DMS153 treated with DMSO at 0.1 percent for 48 hours (cell line): ENCODE data around the gene TIMM10B.
A peak's percentile ranks its signal among the peaks of the same experiment; 100 is the strongest.

Experiments
- DNase-seq: peaks from one replicate; lab custom pipeline; 2025; ENCODE audit not compliant: unreplicated experiment; lab: John Stamatoyannopoulos, UW

The TIMM10B gene

DNA sequence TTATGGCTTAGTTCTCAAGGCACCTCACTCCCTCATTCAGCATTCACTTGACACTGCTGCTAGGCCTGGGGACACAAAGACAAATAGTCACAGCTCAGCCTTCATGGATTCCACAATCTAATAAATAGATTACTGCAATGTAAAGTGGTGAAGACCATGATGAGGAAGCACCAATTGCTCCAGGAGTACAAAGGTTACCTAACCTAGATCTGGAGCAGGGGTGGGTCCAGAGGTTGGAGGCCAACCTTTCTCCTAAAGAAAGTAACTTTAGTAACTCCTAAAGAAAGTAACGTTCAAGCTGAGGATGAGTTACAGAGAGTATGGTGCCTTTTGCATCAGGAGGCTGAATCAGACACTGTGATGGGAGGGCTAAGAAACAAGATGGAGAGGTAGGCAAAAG lies 11.7 kb upstream of the TIMM10B start:
- DNase-seq = no peak

DNA sequence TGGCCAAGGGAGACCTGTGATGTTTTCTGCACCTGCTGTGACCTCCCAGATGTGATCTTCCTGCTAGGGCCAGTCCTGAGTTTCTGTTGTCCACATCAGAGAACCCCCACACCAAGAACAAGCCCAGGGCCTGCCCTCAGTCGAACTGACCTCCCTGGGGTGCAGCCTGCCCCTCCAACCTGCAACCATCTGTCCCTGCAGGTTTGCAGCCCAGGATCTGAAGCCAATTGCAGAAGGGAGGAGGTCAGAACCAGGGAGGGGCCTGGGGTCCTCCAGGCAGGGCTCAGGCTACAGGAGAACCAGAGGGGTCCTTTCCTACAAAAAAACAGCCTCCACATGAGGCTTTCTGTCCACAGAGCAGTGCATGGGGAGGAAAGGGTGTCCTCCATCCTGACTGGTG lies 8.4 kb upstream of the TIMM10B start:
- DNase-seq = no peak

DNA sequence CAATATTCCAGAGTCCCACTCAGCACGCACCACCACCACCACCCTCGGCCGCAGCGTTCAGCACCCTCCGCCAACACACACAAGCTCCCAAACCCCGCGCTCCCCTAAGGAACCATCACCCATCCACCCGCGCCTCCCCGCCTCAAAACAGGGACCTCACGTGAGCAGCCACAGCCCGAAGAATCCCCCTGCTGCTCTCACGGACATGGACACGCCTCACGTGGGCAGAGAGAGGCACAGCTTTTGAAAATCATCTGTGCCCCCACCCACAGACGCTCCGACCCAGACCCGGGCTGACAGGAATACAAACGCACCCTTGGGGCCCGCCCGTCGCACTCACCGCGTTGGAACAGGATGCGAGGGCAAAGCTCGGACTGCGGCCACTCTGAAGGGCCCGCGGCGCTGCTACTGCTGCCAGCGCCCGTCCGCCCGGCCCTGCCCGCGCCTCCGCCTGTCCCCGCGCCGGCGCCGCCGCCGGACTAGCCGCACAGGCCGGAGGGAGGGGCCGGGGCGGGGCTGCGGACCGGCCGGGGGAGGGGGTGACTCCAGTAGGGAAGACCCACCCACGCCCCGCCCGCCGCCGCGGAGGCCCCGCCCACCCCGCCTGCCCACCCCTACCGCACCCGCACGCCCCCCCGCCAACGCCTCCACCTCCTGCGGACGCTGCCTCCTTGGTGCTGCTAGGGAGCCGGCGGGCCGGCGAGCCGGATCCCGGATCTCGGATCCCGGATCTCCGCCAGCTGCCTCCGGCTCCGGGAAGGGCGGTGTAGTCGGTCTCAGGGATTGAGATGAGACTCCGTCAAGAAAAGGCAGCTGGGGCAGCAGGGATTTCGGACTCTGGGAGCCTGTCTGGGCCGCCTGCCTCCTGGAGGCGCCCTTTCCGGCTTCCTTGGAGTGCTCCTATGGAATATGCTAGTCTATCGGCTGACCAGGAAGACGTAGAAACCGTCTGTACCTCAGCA lies 7.6 kb upstream of the TIMM10B start, which contains the start of gene TRIM3:
TSS of gene TRIM3 (minus strand) at position 491 of the 962 bp plus-strand sequence. CDS start 8,246 bp downstream, outside the sequence.
- peak; percentile 47 for DNase-seq

DNA sequence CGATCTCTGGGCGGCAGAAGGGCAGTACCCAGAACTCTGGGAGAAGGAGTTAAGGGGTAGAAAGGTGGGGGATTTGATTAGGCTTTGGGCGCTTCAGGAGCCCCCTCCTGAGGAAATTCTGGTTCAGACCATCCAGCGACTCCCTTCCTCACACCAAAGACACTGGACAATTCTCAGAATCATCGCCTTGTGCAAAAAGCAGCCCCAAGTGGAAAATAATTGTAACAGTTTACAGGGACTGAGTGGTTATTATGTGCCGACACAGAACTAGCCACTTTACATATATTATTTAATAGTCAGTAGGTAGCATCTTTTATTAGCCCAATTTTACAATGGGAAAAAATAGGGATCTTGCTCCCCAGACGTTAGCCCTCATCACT lies 6.9 kb upstream of the TIMM10B start:
- DNase-seq = no peak

DNA sequence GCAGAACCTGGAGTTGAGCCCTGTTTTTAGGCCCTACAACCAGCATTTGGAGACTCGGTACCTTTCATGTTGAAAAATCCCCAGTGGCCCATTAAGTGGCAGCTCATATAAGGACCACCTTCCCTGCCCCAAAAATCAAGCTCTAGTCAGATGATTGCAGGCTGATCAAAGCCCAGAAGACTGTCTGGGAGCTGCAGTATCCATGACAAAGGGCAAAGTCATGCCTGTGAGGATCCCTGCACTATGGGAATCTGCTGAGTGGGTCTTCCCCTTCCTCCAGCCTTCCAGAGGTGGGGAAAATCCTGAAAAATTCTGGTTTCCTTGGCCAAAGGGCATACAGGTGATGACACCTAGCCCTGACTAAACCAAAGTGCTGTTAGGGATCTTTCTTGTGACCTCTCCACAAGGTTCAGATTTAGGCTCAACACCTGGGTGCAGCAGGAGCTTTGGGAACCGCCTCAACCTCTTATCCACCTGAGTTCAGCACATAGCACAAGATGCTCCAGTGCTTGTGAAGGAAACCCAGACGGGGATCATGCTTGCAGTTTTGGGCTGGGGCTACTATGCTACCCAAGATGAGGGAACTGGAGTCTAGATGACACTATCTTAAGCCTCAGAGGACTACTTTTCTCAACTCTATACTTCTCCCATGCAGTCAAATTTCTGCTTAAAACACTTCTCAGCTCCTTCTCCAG lies 6.3 kb upstream of the TIMM10B start:
- DNase-seq = no peak

DNA sequence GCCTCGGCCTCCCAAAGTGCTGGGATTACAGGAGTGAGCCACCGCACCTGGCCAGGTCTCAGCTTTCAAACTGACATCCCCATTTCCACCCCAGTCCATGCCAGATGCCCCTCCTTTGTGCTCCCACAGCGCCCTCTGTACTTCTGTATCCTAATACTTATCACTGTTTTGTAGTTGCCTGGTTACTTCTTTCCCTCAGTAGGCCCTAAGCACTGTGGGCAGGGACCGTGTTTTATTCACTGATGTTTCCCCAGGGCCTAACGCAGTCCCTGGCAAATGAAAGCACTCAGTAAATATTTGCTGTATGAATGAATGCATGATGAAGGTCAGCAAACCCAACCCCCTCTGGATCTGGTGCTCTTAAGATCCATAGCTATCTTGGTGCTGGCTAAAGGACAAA lies 5.4 kb upstream of the TIMM10B start:
- DNase-seq = peak; percentile 26

DNA sequence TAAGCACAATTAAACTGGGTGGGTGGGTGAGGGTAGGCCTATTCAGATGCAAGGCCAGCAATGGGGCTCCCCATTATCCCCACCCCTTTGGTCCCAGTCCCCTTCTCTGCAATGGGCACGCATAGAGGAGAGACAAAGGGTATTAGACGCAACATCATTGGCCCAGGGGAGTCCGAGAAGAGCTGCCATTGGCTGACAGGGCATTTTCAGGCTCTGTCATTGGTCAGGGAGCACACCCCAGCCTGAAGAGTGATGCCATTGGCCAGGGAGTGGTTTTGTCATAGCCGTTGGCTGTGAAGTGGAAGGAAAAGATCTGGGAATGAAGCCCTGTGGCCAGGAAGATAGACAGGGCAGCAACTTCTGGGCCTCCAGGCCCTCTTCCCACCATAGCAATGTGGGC lies 4.7 kb upstream of the TIMM10B start:
- no peak for DNase-seq

DNA sequence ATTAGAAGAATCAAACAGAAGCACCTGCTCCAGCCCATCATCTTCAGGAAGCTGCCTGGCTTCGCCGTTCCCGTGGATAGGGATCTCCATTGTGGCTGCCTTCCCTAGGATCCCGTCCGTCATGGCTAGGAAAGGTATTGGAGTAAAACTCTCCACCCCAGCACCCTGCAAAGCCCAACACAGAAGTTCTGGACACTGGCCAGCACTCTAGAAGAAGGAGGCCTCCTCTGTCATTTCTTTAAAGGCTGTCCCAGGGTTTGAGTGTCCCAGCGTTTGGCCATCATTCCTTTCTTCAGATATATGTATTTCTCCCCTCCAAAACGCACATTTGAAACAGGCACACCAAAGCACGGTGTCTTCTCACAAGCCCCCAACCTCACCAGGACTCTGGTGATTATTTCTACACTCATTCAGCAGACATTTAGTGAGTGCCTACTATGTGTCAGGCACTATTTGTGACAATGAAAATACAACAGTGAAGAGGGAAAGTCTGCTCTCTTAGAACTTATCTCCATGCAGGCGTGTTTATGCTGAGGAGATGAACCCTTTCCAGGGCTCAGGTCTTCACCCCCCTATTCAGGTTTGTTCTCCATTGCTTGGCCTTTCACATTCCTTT lies 894 bp upstream of the TIMM10B start:
- DNase-seq = no peak

DNA sequence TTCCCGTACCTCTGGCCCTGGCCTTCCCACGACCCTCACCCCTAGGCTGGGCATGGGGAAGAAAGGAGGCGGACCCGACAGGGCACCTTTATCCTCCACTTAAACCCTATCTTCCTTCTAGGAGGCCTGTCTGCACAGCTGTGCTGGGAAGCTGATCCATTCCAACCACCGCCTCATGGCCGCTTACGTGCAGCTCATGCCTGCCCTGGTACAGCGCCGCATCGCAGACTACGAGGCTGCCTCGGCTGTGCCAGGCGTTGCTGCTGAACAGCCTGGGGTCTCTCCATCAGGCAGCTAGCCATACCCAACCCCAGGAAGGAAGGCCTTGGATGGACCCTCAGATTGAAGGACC lies 599 bp downstream of the TIMM10B start:
- DNase-seq = no peak

DNA sequence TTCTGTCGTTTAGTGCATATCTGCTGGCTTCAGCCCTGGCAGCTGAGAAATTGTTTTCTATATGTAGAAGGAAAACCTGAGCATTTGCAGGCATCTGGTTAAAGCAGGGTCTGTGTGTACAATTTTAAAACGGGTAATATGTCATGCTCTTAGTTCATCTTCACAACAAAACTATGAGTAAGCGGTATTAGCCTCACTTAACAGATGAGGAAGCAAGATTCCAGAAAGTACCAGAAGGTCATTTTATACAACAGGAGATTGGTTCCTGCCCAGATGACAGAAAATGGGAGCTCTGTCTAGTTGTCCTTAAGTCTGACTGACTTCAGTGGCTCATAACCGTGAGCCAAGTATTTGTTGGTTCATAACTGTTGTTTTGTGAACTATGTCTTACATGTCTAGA lies 1.1 kb downstream of the TIMM10B start:
- DNase-seq = no peak

DNA sequence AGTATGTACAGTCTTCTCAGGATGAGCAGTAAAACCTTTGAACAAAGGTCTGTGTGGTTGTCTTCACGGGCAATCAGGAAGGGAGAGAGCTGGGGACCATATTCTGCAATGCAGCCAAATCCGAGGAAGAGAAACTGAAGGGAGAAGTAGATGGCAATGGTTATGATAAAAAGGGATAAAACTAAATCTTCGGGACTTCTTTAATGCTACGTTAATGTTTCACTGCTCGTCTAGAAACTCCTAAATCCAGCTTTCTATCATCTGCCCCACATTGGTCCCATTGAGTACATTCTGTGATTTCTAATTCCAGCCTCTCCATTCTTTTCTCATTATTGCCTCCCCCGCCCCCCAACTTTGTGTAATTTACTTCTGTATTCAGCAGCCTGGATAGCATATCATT lies 1.7 kb downstream of the TIMM10B start:
- no peak for DNase-seq

DNA sequence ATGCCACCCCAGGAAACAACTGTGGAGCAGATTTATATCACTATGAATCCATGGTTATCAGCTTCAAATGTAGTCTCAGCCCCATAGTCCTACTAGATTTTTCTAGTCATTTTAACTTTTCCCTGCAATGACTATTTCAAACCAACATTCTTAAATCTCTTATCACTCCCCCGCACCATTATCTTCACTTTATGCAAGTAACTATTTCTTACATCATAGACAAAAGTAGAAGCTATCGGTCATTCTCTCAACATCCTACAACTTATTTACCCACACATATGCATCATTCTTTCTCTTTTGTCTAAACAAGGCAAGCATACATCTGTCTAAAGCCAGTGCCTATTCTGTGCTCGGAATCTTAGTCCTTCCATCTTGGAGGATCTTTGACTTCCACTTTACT lies 4.4 kb downstream of the TIMM10B start:
- no peak for DNase-seq

DNA sequence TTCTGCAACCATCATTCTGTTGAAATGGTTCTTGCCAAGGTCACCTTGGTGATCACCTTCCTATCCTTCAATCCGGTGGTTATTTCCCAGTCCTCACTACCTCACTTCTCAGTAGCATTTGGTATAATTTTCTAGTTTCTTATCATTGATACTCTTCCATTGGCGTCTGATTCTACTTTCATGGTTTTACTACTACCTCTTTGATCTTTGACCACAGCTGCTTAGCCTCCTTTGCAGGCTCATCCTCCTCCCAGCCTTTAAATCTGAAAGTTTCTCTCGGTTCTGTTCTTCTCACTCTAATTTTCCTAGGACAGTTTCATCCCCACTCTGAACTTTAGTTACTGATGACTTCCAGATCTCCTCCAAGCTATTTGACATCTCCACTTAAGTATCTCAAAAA lies 5.0 kb downstream of the TIMM10B start:
- no peak for DNase-seq

DNA sequence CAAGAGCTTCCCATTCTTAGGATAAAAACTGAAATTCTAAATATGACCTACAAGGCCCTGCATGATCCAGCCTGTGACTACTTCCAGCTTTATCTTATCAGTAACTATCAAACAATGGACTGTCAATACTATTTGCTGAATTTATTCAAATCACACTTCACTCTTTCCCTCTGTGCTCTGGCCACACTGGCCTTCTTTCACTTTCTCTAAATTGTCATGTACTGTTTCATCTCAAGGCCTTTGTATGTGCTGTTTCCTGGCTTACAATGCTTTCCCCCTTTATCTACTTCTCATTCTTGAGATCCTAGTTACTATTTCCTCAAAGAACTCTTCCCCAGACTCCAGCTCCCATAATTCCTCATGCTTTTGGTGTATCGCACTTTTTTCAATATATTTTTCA lies 5.6 kb downstream of the TIMM10B start:
- no peak for DNase-seq

DNA sequence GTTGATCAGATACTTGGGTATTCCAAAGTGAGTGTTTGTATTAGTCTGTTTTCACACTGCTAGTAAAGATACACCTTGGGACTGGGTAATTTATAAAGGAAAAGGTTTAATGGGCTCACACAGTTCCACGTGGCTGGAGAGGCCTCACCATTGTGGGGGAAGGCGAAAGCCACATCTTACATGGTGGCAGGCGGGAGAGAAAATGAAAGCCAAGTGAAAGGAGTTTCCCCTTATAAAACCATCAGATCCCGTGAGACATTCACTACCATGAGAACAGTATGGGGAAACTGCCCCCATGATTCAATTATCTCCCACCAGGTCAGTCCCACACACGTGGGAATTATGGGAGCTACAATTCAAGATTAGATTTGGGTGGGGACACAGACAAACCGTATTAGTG lies 7.0 kb downstream of the TIMM10B start:
- DNase-seq = no peak

DNA sequence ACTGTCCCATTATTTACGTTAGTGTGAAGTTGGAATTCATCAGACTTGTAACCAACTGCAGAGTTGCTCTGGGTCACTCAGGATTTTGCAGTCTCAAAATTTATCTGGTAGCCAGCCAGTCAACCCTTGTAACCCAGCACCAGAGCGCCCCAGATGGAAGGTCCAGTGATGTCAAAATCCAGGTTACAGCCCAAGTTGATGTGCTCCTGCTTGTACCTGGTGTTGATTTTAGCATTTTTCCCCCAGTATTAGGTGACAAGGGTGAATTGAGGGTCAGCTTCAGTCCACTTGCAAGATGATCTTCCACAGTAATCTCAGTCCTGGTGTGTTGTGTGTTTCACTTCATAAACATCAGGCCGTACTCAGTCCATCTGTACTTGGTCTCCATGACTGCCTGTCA lies 7.5 kb downstream of the TIMM10B start:
- no peak for DNase-seq

DNA sequence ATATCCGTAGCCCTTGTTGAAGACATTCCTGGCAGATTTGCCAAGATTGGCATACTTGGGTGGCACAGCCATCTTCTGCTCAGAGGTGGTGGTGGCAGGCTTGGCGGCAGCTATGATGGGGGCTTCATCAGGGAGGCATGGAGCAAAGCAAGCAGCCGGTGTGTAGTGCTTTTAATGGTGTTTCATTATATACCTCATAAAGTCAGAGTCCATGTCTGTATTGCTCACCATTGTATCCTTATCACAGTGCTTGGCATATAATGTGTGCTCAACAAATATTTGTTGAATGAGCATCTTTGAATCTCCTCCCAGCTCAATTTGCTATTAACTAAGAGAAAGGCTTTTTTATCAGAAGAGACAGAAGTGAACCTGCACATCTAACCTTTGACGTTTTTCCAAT lies 8.0 kb downstream of the TIMM10B start:
- DNase-seq = no peak

DNA sequence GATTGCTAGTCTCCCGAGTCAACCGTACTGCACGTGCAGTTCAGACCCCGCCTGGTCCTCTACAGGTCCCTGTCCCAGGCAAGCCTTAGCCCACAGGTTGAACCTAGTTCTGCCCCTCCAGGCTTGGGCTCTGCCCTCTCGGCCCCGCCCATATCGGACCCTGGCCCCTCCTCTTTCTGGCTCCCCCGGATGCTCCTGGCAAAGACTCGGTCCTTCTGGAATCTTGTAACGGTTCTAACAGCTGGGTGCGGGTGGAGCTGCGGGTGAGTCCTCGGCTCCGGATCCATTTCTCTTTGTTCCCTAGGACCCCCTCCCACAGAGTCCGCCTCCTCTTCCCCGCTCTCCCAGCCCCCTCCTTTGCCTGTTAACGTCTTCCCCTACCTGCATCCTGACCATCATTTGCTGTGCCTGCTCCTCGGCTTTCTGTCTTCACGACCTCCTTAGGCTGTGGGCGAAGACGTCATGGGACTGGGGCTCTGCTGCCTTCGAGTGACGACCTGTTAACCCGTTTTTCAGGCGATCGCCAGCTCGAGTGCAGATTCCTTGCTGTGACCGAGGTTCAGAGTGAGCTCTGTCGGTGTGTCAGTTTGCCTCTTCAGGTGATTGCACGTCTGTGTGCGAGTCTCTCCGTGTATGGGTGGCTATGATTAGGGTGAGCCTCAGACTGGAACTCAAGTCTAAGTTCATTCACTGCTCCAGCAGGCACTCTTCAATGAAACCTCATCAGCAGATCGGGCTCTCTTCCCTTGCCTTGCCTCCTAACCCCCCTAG lies 16.0 kb downstream of the TIMM10B start, which contains the start of gene DNHD1:
TSS of gene DNHD1 (plus strand) at position 212 of the 771 bp plus-strand sequence. CDS start 936 bp downstream, outside the sequence.
- no peak for DNase-seq

DNA sequence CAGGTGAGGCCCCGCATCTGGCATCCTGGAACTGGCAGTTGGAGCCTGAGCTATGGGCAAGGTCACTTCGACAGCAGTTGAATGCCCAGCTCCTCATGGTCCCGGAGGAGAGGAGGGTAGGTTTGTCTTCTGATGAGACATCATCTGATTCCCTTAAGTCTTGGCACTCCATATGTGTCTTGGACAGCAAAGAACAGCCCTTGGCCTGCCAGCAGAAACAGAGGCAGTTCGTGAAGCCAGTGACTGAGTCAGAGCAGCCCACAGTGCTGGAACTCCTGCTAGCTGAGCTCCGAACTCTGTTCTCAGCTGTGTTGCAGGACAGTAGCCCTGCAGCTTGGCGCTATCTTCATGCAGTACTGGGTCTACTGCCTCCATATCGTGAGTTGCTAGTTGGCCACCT lies 16.8 kb downstream of the TIMM10B start:
- DNase-seq = no peak

DNA sequence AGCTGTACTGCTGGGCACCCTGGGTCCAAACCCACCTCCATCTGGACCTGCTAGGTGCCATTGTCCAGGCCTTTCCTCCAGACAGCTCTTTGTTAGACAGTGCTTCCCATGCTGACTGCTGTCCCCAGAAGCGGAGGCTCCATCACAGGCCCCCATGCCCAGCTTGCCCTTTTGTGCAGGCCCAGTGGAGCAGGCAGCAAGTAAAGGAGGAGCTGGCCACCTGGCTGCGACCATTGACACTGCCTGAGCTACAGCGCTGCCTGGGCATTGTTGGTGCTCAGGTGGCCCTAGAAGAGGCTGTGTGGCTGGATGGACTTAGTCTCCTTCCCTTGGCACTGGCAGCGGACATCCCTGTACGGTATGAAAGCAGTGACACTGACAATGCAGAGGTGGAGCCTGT lies 17.2 kb downstream of the TIMM10B start:
- no peak for DNase-seq

DNA sequence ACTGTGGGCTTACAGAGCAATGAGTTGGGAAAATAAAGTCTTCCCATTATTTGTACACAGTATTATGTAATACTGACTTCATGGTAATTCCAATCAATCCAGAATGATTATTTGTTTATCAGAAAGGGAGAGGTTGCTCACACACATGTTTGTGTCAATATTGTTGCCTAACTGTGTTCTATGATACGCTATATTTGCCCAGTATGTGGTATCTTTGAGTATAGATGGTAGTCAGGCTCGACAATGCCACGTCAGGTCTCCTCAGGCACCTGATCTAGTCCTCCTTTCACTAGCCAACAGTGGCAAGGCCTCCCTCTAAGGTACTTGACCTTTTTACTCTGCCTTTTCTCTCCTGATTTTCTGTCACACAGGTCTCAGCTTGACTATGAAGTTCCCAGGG lies 21.1 kb downstream of the TIMM10B start:
- no peak for DNase-seq
